Middle frontal gyrus (tissue), 1 donor: ENCODE data around the gene RTTN.
A peak's percentile ranks its signal among the peaks of the same experiment; 100 is the strongest.
"Not testable (repeated sequence)": the region's sequence is repeated elsewhere in the genome, so short reads cannot be mapped to it uniquely, and the experiment has no call there.

Source experiments
- DNase-seq: peaks from one replicate; pipeline ENCODE4 v3.0.0-alpha.2; 2015; ENCODE audit warnings: low spot score; ENCODE audit errors: extremely low spot score

The RTTN gene

GRCh38 chr18:70149616-70150301 is 55.7 kb downstream of the RTTN start:
- peak; percentile 13 for DNase-seq

- DNase-seq = no peak
These were observed 56.3 kb downstream of the RTTN start for GRCh38 chr18:70149156-70149555.

GRCh38 chr18:70148039-70148938 is 57.2 kb downstream of the RTTN start:
- DNase-seq = no peak

GRCh38 chr18:70146174-70146573 is 59.3 kb downstream of the RTTN start:
- no peak for DNase-seq

GRCh38 chr18:70142001-70142400 is 63.5 kb downstream of the RTTN start:
- no peak for DNase-seq

GRCh38 chr18:70139138-70139537 is 66.3 kb downstream of the RTTN start:
- DNase-seq = no peak

- no peak for DNase-seq
These were observed 69.9 kb downstream of the RTTN start for GRCh38 chr18:70135604-70136003.

- DNase-seq = no peak
These were observed 72.5 kb downstream of the RTTN start for GRCh38 chr18:70132999-70133398.

GRCh38 chr18:70128271-70128670 is 77.2 kb downstream of the RTTN start:
- no peak for DNase-seq

- no peak for DNase-seq
These were observed 78.1 kb downstream of the RTTN start for GRCh38 chr18:70127359-70127758.

- no peak for DNase-seq
These were observed 78.7 kb downstream of the RTTN start for GRCh38 chr18:70126832-70127231.

GRCh38 chr18:70124139-70124538 is 81.3 kb downstream of the RTTN start:
- no peak for DNase-seq

GRCh38 chr18:70121842-70122241 is 83.6 kb downstream of the RTTN start:
- DNase-seq = no peak

- no peak for DNase-seq
These were observed 88.5 kb downstream of the RTTN start for GRCh38 chr18:70116949-70117348.

GRCh38 chr18:70113511-70113910 is 92.0 kb downstream of the RTTN start:
- DNase-seq = no peak

- no peak for DNase-seq
These were observed 94.8 kb downstream of the RTTN start for GRCh38 chr18:70110678-70111077.

GRCh38 chr18:70107091-70107490 is 98.4 kb downstream of the RTTN start:
- DNase-seq = no peak

- not testable (repeated sequence) for DNase-seq
These were observed 102.6 kb downstream of the RTTN start for GRCh38 chr18:70102854-70103253.

GRCh38 chr18:70089858-70090257 is 115.6 kb downstream of the RTTN start:
- DNase-seq = no peak

- no peak for DNase-seq
These were observed 119.4 kb downstream of the RTTN start for GRCh38 chr18:70086085-70086484.

GRCh38 chr18:70085641-70086040 is 119.8 kb downstream of the RTTN start:
- no peak for DNase-seq

- no peak for DNase-seq
These were observed 123.1 kb downstream of the RTTN start for GRCh38 chr18:70082430-70082829.

- no peak for DNase-seq
These were observed 127.4 kb downstream of the RTTN start for GRCh38 chr18:70078106-70078505.
